GM19324 (cell line): Measurements from ENCODE around the gene KBTBD12.
"Not testable (repeated sequence)": the region's sequence is repeated elsewhere in the genome, so short reads cannot be mapped to it uniquely, and the experiment has no call there.

Experiments used
- ATAC-seq: cut with Tn5 transposase; IDR thresholded peaks from one replicate; pipeline ENCODE4 v1.9.1; 2021; ENCODE audit warnings: mild to moderate bottlenecking, moderate library complexity; ENCODE audit not compliant: unreplicated experiment, low FRiP score

Gene KBTBD12

DNA sequence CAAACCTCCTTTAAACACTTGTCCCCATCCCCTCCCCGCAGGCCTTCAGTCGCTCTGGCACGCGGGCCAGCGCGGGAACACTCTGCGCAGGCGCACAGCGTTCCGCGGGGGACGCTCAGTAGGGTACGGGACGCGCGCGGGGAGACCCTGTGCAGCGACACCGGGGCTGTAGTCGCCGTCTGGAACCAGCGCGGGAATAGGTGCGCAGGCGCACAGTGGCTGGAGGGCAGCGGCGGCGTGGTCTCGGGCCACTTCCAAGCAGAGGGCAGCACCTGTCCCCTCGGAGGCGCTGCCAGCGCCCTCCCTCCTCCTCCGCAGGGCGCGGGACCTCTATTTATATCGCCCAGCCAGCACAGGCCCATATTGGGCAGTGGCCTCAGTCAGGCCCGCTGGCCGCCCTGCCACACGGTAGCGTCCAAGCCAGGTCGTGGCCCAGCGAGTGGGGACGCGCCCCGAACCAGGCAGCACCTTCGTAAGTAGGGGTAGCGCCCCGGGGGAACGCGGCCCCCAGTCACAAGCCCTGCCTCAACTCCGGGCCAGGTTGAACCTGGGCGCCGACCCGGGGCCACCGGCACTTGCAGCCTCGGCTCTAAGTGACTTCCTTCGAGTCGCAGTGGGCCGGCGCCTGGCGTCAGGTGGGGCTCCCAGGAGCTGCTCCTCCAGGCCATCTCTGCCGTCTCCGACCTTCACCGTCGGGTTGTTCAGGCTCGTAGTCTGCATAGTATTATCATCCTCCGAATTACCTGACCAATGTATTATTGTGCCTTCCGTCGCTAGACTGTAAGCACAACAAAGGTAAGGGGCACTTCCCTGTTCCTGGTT is at the start of gene KBTBD12:
TSS of gene KBTBD12 (plus strand) at position 118 of the 822 bp plus-strand sequence. CDS start 7,830 bp downstream, outside the sequence.
- ATAC-seq: no peak

DNA sequence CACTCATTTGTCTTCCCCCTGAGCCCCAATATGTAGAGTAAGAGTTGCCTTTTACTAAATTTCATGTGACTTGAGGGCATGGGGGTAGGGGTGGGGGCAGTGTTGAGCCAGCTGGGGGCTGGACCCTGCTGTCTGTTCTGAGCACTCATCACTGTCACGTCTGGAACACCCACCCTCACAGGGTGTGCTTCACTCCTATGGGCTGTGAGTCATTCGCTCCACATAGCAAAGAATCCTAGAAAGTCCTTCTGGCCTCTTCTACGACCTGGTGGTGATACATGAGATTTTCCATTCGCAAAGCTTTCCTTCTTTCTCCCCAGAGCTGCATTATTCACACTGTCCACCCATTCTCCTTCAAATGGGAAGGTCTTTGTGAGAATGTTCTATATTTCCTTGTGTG is 49.1 kb upstream of the KBTBD12 start:
- ATAC-seq: no peak

- ATAC-seq: no peak
These were observed 47.6 kb upstream of the KBTBD12 start for GRCh38 chr3:127867412-127867811.

DNA sequence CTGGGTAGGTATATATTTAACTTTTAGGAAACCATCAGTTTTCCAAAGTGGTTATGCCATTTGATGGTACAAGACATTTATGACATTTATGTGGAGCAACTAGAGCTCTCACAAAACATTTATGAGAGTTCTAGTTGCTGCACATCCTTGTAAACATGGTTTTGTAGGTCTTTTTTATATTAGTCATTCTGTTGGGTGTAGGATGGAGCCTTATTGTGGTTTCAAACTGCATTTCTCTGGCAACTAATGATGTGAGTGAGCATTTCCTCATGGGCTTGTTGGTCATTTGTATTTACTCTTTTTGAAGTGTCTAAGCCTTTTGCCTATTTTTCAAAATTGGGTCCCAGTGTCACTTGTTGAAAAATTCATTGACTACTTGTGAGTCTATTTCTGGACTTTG is 47.0 kb upstream of the KBTBD12 start:
- no peak for ATAC-seq

- no peak for ATAC-seq
These were observed 44.9 kb upstream of the KBTBD12 start for GRCh38 chr3:127870156-127870555.

DNA sequence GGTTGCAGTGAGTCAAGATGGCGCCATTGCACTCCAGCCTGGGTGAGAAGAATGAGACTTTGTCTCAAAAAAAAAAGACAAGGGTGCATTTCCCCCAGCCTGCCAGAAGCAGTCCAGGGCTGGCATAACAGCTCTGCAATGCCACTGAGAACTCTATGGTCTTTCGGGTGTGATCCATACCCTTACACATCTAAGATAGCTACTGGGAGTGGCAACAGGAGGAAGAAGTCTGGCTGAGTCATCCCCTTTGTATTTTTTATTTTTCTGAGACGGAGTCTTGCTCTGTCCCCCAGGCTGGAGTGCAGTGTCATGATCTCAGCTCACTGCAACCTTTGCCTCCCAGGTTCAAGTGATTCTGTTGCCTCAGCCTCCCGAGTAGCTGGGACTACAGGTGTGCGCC is 40.9 kb upstream of the KBTBD12 start:
- not testable (repeated sequence) for ATAC-seq

GRCh38 chr3:127881586-127881985 is 33.4 kb upstream of the KBTBD12 start:
- ATAC-seq: no peak

GRCh38 chr3:127884041-127884440 is 31.0 kb upstream of the KBTBD12 start:
- ATAC-seq: no peak

DNA sequence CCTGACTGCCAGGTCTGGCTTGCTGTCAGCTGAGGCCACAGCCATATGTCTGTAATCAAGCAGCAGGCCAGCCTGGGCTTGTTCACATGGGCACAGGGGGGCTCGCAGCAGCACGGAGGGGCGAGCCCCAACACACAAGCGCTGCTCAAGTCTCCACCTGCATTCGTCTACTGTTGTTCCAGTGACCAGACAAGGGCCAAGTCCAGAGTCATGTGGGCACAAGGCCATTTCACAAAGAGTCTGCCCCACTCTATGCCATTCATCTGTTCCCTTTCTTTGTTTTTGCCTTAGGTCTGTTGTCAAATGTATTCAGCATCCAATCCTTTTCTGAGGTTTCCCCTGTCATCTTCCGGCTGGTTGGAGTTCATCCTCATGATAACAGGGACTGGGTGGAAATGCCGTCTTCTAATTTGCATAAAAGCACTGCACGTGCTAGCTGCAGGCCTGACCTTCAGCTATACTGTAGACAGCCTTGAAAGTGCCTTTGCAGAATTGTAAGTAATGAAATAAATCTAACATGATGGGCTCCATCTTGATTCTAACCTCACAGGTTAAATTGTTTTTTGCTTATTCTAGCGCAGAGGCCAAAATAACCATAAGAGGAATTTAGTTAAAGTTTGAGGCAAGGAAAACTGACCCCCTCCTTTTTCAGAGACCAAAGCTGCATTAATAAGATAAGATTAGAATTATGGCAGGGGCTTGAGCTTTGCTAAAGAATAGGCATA is 28.6 kb upstream of the KBTBD12 start:
- ATAC-seq: no peak

DNA sequence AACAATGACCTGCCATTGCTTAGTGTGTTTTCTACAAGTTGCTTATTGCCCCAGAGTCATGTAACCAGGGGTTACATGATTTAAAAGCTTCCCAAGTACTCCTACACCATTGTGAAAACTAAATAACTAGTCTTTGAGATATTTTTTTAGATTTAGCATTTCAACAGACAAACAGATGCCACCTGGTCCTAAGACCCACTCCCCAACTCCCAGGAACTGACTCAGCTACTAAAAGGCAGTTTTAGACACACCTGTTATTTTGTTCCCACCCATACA is 28.1 kb upstream of the KBTBD12 start:
- no peak for ATAC-seq

DNA sequence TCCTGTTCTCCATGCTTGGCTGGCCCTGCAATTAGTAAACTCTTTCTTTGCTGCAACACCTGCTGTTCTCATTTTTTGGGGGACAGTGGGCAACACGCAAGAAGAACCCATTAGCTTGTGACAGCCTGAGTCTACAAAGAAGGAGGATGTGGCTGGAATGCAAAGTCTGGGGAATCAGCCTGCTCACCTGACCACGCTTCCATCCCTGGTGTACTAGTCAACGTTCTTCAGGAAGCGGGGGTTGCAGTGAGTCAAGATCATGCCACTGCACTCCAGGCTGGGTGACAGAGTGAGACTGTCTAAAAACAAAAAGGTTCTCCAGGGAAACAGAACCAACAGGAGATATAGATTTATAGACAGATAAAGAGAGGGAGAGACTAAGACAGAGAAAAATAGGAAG is 27.7 kb upstream of the KBTBD12 start:
- no peak for ATAC-seq

DNA sequence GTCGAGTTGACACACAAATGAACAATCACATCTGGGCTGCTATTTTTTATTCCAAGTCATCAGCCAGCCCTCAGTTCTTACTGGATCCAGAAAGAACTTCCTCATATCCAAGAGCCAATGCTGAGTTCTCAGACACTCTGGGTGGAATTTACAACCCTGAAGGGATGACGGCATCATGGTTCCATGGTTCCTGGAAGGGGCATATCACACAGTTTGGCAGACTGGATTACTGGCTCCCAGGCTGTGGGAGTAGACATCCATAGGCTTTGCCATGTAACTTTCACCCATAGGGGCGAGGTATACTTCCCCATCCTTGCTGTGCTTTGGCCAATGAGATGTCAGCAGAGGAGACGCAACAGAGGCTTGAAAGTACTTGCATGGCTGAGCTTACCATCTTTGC is 26.9 kb upstream of the KBTBD12 start:
- no peak for ATAC-seq

GRCh38 chr3:127888564-127889107 is 26.4 kb upstream of the KBTBD12 start:
- ATAC-seq: no peak

GRCh38 chr3:127889461-127889863 is 25.6 kb upstream of the KBTBD12 start:
- no peak for ATAC-seq

- ATAC-seq: no peak
These were observed 24.9 kb upstream of the KBTBD12 start for GRCh38 chr3:127889976-127890650.

- ATAC-seq: not testable (repeated sequence)
These were observed 24.3 kb upstream of the KBTBD12 start for GRCh38 chr3:127890651-127891290.

DNA sequence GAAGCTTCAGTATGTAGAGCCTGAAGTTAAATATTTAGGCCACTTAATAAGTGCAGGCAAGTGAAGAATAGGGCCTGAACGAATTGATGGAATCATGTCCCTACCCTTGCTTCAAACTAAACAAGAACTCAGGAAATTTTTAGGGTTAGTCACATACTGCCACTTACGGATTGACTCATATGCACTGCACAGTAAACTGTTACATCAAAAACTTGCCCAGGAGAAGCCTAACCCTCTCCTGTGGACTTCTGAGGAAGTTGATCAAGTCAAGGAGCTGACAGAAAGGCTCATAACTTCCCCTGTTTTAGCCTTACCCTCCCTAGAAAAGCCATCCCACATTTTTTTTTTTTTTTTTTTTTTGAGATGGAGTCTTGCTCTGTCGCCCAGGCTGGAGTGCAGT is 20.6 kb upstream of the KBTBD12 start:
- no peak for ATAC-seq

DNA sequence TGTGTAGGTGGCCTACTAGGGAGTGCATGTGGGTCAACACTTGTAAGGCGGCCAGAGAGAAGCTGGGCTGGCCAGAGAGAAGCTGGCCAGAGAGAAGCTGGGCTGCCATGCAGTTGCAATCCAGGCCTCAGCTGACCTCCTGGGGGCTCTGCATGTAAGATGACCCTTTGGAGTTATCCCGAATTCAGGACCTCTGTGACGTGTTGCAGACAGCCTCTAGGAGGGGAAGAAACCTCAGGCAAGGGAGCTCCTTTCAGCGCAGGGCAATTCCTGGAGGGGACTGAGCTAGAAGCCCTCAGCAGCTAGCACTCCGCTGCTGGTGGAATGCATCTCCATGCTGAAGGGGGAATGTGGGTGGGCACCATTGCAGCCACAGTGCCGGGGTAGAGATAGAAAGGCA is 15.8 kb upstream of the KBTBD12 start:
- ATAC-seq: no peak

DNA sequence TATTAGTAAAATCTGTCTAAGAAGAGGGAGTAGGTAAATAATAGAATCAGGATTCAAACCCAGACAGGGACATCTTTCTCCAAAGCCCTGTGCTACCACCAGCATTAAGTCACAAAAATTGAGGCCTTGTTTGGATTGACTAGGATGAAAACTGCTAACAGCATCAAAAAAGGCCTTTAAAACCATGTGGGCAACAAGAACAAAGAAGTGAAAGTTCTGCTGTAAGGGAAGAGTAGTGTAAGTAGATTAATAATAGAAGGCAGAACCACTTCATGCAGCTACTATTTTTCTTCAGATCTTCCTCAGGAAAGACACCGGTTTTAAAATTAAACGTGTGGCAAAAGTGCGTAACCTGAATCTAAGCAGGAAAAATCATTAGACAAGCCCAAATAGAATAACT is 15.3 kb upstream of the KBTBD12 start:
- no peak for ATAC-seq

- ATAC-seq: no peak
These were observed 14.5 kb upstream of the KBTBD12 start for GRCh38 chr3:127900536-127900935.

GRCh38 chr3:127902486-127902885 is 12.5 kb upstream of the KBTBD12 start:
- ATAC-seq: no peak
